Choroid plexus epithelial cell (primary cell): ENCODE data around the gene XRRA1.
"Not testable (repeated sequence)": the region's sequence is repeated elsewhere in the genome, so short reads cannot be mapped to it uniquely, and the experiment has no call there.

Experiments used
- DNase-seq: peaks from one replicate; pipeline ENCODE4 v3.0.0-alpha.2; 2010; ENCODE audit warnings: low read depth
- H3K4me3 ChIP-seq: 2 replicates; pipeline ENCODE4 v1.5.1; 2011; ENCODE audit warnings: low read depth, mild to moderate bottlenecking, control low read depth, low read length, moderate library complexity
- TF ChIP-seq, protein P1 (sequence below): conservative IDR thresholded peaks from 2 replicates; pipeline ENCODE4 v1.5.1; 2011; ENCODE audit warnings: low read depth, mild to moderate bottlenecking, control low read depth, inconsistent platforms, low read length, moderate library complexity

Gene XRRA1

DNA sequence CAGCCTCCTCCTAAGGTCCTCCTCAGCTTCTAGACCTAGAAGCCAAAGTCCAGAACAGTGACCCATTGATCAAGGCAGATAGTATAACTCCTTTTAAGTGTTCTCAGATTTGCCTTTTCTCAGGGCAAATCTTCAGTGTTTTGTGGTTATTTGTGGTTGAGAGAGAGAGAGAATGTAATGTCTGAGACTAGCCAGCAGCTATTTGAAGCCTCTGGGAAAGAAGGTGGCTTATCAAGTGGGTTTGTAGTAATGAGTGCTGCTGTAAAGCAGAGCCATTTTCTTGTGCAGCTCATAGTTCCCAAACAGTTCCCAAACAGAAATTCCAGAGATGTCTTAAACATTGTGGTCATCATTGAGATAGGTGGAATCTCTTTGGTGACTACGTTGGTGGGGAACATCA is 110.7 kb downstream of the XRRA1 start:
- no peak for DNase-seq
- TF ChIP-seq, protein P1, sequence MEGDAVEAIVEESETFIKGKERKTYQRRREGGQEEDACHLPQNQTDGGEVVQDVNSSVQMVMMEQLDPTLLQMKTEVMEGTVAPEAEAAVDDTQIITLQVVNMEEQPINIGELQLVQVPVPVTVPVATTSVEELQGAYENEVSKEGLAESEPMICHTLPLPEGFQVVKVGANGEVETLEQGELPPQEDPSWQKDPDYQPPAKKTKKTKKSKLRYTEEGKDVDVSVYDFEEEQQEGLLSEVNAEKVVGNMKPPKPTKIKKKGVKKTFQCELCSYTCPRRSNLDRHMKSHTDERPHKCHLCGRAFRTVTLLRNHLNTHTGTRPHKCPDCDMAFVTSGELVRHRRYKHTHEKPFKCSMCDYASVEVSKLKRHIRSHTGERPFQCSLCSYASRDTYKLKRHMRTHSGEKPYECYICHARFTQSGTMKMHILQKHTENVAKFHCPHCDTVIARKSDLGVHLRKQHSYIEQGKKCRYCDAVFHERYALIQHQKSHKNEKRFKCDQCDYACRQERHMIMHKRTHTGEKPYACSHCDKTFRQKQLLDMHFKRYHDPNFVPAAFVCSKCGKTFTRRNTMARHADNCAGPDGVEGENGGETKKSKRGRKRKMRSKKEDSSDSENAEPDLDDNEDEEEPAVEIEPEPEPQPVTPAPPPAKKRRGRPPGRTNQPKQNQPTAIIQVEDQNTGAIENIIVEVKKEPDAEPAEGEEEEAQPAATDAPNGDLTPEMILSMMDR, result no peak
- no peak overlapping the region for H3K4me3 ChIP-seq

DNA sequence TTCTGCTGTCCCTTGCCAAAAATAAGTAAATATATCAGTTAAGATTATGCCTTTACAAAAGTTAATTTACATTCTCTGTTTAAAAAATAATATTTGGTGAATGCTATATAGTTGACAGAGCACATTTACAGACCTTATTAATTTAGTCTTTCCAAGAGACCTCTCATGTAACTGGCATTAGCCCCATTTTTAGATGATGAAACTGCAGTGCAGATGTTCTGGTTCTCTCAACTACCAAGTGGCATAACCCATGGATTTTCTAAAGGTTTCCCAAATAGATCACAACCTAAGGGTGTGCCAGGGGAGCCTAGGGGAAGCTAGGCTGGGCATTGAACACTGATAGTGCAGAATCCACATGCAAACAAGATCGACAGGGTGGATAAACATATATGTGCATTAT is 111.7 kb downstream of the XRRA1 start:
- H3K4me3 ChIP-seq, result no peak overlapping the region
- DNase-seq, result no peak
- TF ChIP-seq, protein P1, result no peak

DNA sequence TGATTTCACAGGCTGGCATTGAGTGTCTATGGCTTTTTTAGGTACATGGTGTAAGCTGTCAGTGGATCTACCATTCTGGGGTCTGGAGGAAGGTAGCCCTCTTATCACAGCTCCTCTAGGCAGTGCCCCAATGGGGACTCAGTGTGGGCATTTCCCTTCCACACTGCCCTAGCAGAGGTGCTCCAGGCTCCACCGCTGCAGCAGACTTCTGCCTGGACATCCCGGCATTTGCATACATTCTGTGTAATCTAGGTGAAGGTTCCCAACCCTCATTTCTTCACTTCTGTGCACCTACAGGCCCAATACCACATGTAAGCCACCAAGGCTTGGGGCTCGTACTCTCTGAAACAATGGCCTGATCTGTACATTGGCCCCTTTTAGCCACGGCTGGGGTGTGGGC is 122.0 kb downstream of the XRRA1 start:
- TF ChIP-seq, protein P1, result no peak
- no peak overlapping the region for H3K4me3 ChIP-seq
- no peak for DNase-seq

DNA sequence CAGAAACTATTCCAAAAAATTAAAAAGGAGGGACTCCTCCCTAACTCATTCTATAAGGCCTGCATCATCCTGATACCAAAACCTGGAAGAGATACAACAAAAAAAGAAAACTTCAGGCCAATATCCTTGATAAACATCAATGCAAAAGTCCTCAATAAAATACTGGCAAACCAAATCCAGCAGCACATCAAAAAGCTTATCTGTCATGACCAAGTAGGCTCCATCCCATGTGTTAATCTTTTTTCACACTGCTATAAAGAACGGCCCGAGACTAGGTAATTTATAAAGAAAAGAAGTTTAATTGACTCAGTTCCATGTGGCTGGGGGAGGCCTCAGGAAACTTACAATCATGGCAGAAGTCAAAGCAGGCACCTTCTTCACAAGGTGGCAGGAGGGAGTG is 123.3 kb downstream of the XRRA1 start:
- H3K4me3 ChIP-seq, DNase-seq: not testable (repeated sequence)

DNA sequence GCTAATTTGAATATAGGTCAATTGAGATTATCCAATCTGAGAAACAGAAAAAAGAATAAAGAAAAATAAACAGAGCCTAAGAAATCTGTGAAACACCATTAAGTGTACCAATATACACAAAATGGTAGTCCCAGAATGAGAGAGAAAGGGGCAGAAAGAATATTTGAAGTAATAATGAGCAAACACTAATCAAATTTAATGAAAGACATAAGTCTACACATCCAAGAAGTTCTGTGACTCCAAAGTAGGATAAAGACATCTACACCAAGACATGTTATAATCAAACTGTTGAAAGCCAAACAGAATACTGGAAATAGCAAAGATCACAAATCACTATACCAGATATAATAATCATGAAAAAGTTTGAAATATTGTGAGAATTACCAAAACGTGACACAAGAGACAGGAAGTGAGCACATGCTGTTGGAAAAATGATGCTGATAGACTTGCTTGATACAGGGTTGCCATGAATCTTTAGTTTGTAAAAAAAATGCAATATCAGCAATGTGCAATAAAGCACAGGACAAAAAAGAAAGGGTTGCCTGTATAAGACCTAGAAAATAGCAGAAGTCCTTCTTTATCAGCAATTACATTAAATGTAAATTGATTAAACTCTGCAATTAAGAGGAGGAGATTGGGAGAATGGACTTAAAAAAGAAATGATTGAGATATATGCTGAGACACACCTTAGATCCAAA is 124.5 kb downstream of the XRRA1 start:
- DNase-seq, result no peak
- TF ChIP-seq, protein P1, result no peak
- H3K4me3 ChIP-seq, result no peak overlapping the region

DNA sequence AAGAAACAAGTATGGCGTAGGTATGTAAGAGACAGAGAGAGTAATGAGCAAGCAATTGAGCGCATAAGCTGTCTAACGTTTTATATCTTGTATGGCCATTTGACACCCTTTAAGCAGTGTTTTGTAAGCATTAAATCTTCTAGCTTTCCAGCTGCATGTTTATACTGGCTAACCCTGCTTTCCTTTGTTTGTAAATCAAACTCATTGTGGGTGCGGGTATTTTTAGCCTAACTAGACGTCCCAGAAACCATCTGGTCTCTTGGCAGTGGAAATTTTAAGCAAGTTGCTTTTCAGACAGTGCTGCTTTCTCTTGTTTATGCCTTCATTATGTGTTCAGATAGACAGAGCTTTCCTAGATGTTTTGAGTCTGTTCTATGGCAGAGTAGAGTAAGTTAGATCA is 126.7 kb downstream of the XRRA1 start:
- DNase-seq, result peak; percentile 91
- no peak overlapping the region for H3K4me3 ChIP-seq
- TF ChIP-seq, protein P1, result no peak

DNA sequence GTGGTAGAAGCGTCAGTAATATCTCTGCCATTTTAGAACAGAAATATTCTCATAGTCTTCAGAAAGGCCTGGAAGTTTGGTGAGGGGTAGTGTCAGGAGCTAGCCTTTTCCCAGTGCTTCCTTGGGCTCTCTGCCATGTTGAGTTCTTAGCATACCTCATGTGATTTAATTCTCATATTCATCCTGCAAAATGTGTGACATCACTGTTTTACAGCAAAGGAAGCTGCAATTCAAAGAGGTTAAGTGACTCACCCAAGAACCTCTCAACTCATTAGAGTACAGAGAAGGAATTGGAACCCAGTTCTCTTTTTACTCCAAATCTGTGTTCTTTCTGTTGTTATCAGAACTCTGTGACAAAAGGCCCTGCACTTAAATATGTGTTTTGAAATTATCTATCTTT is 128.1 kb downstream of the XRRA1 start:
- no peak overlapping the region for H3K4me3 ChIP-seq
- DNase-seq, result peak; percentile 97
- TF ChIP-seq, protein P1, result no peak
